ENCODE results near the gene ORAI1.
"Not testable (repeated sequence)": the region's sequence is repeated elsewhere in the genome, so short reads cannot be mapped to it uniquely, and the experiment has no call there.

Gene ORAI1

GRCh38 chr12:121626087-121626852 is at the start of gene ORAI1:
ORAI1 (plus strand) TSS chr12:121626530.
- ATAC-seq (peak; percentile 58), DNase-seq (peak; percentile 98)

DNA sequence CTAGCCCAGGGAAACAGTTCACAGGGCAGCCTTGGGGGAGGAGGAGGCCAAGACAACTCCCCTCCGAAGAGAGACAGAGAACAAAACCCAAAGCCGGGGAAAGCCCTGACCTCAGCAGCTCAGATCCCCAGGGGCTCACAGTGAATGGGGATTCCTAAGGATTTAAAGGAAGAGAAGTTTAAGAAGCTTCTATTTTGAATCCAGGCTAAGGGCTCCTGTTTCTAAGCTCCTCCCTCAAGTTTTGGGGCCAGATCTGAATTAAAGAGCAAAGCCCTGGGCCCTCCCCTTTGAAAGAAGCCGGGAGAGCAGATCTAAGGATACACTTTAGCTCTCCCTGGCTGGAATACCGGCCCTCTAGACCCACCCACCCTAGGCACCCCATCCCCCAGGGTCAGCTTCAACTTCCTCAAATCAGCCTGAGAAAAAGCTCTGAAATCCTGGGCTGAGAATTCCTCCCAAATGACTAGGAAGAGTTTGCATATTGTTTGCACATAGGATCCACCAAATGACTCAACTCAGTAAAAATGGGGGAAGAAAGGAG is 49.4 kb upstream of the ORAI1 start:
- ATAC-seq (no peak), DNase-seq (no peak)

- ATAC-seq (no peak), DNase-seq (no peak)
These were observed 48.7 kb upstream of the ORAI1 start for GRCh38 chr12:121577443-121578180.

GRCh38 chr12:121578230-121579189 is 47.8 kb upstream of the ORAI1 start:
- peak; percentile 28 for DNase-seq
- ATAC-seq = no peak

DNA sequence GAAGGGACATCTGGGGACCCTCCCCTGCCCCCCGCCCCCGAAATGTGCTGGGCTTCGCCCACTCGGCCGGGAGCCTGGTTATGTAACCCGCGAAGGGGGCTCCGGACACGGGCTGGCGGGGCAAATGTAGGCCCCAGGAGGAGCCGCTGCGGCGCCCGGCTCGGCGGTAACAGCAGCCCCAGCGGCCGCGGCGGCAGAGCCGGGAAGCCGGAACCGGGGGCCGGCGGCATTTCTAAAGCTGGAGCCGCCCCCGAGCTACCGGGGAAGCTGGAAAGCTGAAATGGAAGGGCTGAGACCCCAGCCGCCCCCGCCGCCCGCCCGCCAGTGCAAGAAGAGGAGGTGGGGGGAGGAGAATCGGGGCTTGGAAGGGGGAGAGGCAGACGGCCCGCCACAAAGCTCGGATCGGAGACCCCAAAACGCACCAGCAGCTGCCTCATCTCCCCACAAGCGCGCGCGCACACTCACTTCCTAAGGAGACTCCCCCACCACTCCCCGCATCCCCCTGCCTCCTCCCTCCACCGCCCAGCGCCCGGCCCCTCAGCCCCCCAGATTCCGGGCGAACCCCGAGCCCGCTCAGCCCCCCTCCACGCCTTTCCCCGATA is 47.0 kb upstream of the ORAI1 start:
- DNase-seq (peak; percentile 51), ATAC-seq (no peak)

GRCh38 chr12:121579981-121580868 is 46.1 kb upstream of the ORAI1 start:
- peak; percentile 78 for DNase-seq
- ATAC-seq = peak; percentile 60

GRCh38 chr12:121580959-121581685 is 45.2 kb upstream of the ORAI1 start, which contains the start of gene KDM2B:
KDM2B (minus strand) TSS chr12:121581023; CDS start chr12:121580911, 112 bp downstream.
- ATAC-seq = no peak
- DNase-seq = no peak

GRCh38 chr12:121581686-121582429 is 44.5 kb upstream of the ORAI1 start:
- DNase-seq (no peak), ATAC-seq (no peak)

GRCh38 chr12:121582583-121583333 is 43.6 kb upstream of the ORAI1 start:
- DNase-seq = no peak
- no peak for ATAC-seq

- not testable (repeated sequence) for ATAC-seq, DNase-seq
These were observed 43.0 kb upstream of the ORAI1 start for GRCh38 chr12:121583334-121583661.

- ATAC-seq, DNase-seq: not testable (repeated sequence)
These were observed 41.4 kb upstream of the ORAI1 start for GRCh38 chr12:121584885-121585284.

GRCh38 chr12:121590476-121591143 is 35.7 kb upstream of the ORAI1 start:
- ATAC-seq (peak; percentile 95), DNase-seq (peak; percentile 70)

DNA sequence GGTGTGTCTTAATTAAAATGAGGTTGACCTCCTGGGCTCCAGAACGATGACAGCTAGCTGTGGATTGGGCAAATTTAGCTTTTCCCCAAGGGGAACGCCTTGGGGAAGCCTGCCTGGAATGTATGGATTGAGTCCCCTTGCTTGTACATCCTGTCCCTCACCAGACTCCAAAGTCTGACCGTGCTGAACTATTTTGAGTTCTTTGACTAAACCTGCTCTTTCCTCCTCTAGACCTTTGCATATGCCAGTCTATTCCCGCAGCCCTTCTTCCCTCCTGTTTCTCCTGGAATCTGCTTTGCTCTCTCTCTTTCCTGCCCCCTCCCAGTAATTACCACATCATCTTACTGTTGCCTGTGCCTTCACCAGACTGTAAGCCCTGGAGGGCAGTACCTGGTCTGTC is 34.0 kb upstream of the ORAI1 start:
- ATAC-seq (no peak), DNase-seq (no peak)

DNA sequence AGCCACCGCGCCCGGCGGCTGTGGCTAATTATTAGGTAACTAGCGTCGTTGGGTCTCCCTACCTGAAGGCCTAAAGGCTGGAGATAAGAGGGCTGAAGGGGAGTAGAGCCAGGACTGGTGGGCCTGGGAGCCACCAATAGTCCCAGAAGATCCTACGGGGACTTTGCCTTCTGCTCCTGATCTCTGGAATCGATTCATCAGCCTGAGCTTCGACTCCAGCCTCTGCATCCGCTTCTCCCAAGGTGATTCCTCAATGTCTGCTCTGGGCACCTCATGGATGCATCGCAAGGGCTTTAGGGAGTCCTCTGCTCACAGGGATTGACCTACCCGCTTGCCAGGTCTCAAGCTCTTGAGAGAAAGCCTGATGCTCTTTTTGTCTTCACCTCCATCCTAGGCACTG is 30.8 kb upstream of the ORAI1 start:
- no peak for DNase-seq
- no peak for ATAC-seq

GRCh38 chr12:121596526-121596925 is 29.8 kb upstream of the ORAI1 start:
- ATAC-seq (no peak), DNase-seq (no peak)

- DNase-seq = no peak
- ATAC-seq = no peak
These were observed 25.5 kb upstream of the ORAI1 start for GRCh38 chr12:121600702-121601336.

DNA sequence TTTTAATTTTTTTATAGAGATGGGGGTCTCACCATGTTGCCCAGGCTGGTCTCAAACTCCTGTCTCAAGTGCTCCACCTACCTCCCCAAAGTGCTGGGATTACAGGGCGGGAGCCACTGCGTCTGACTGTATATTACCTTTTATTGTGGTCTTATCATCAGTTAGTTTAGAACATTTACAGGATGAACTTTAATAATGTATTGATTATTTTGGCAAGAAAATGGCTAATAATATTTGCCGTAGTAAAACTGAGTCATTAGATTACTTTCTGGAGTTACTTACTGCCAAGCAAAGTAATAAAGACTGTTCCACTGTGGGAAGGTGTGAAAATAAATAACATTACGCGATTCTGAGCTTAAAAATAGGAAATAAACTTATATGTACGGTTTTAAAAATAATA is 23.6 kb upstream of the ORAI1 start:
- ATAC-seq (no peak), DNase-seq (no peak)
